ENCODE measurements around the gene NFKBIE.

NFKBIE gene

GRCh38 chr6:44304282-44305199 lies 39.2 kb upstream of the NFKBIE start:
- H3K9me3 ChIP-seq (ENCODE audit: severe bottlenecking): no peaks in the 10 kb centered on the region
- H3K27me3 ChIP-seq (ENCODE audit: insufficient read depth, low read depth, severe bottlenecking): no peaks in the 10 kb centered on the region
- H3K4me3 ChIP-seq (ENCODE audit: low read depth, low read length): no peak overlapping the region
- H3K36me3 ChIP-seq: peaks cover 96% of the 10 kb centered on the region
- peak overlapping the region; percentile 88 for H3K27ac ChIP-seq
- TF ChIP-seq CTCF (IDR thresholded peaks at IDR 0.05; ENCODE audit: low read depth, low read length): peak; percentile 98
- DNase-seq: peak; percentile 78

- no peak overlapping the region for H3K4me3 ChIP-seq (ENCODE audit: low read depth, low read length)
- no peaks in the 10 kb centered on the region for H3K27me3 ChIP-seq (ENCODE audit: insufficient read depth, low read depth, severe bottlenecking)
- no peaks in the 10 kb centered on the region for H3K9me3 ChIP-seq (ENCODE audit: severe bottlenecking)
- no peak for TF ChIP-seq CTCF (IDR thresholded peaks at IDR 0.05; ENCODE audit: low read depth, low read length)
- 0 out of 2 replicates have a peak overlapping the region, but pooled peaks have one; percentile 88 for H3K27ac ChIP-seq
- H3K36me3 ChIP-seq: peaks cover 96% of the 10 kb centered on the region
- no peak for DNase-seq
Observed at GRCh38 chr6:44303842-44304241, 38.5 kb upstream of the NFKBIE start.

- no peaks in the 10 kb centered on the region for H3K9me3 ChIP-seq (ENCODE audit: severe bottlenecking)
- H3K4me3 ChIP-seq (ENCODE audit: low read depth, low read length): no peak overlapping the region
- no peak for DNase-seq
- H3K36me3 ChIP-seq: peaks cover 86% of the 10 kb centered on the region
- TF ChIP-seq CTCF (IDR thresholded peaks at IDR 0.05; ENCODE audit: low read depth, low read length): no peak
- H3K27me3 ChIP-seq (ENCODE audit: insufficient read depth, low read depth, severe bottlenecking): no peaks in the 10 kb centered on the region
- H3K27ac ChIP-seq: no peak overlapping the region
Observed at GRCh38 chr6:44302856-44303255, 37.5 kb upstream of the NFKBIE start.

GRCh38 chr6:44301782-44302564 lies 36.6 kb upstream of the NFKBIE start:
- peaks cover 77% of the 10 kb centered on the region for H3K36me3 ChIP-seq
- DNase-seq: no peak
- H3K9me3 ChIP-seq (ENCODE audit: severe bottlenecking): no peaks in the 10 kb centered on the region
- H3K27me3 ChIP-seq (ENCODE audit: insufficient read depth, low read depth, severe bottlenecking): no peaks in the 10 kb centered on the region
- H3K4me3 ChIP-seq (ENCODE audit: low read depth, low read length): no peak overlapping the region
- peak overlapping the region; percentile 25; the same call in 1 of the 2 replicates for H3K27ac ChIP-seq
- TF ChIP-seq CTCF (IDR thresholded peaks at IDR 0.05; ENCODE audit: low read depth, low read length): no peak

- Histone ChIP-seq H3K27me3 (ENCODE audit: insufficient read depth, low read depth, severe bottlenecking) (no peaks in the 10 kb centered on the region), H3K36me3 (peaks cover 68% of the 10 kb centered on the region), H3K4me3 (ENCODE audit: low read depth, low read length) (no peak overlapping the region), H3K27ac (peak overlapping the region; percentile 25), H3K9me3 (ENCODE audit: severe bottlenecking) (no peaks in the 10 kb centered on the region)
- TF ChIP-seq CTCF (IDR thresholded peaks at IDR 0.05; ENCODE audit: low read depth, low read length): no peak
- DNase-seq: no peak
Observed at GRCh38 chr6:44301106-44301505, 35.8 kb upstream of the NFKBIE start.

Data from WERI-Rb-1 (cell line).